H9 (cell line): ENCODE results near the gene ANKH. TPM values are rescaled to one million over a fixed set of nuclear protein-coding genes. Genes with fewer than 3 reads are reported as not detected.

Source experiments
- DNase-seq: peaks from one replicate; pipeline ENCODE4 v3.0.0-alpha.2; 2017
- H2AFZ ChIP-seq: one replicate; pipeline ENCODE4 v1.6.1; 2013; ENCODE audit warnings: mild to moderate bottlenecking, low read length, control low read depth, moderate library complexity
- H2AK5ac ChIP-seq: 2 replicates; pipeline ENCODE4 v1.6.1; 2013; ENCODE audit warnings: low read length, control low read depth, mixed read lengths; ENCODE audit not compliant: insufficient read length
- H2BK120ac ChIP-seq: one replicate; pipeline ENCODE4 v1.6.1; 2013; ENCODE audit warnings: low read depth, mild to moderate bottlenecking, low read length, control low read depth, inconsistent platforms; ENCODE audit not compliant: poor library complexity, severe bottlenecking
- H2BK12ac ChIP-seq: 2 replicates; pipeline ENCODE4 v1.6.1; 2013; ENCODE audit warnings: low read length, control low read depth, mixed read lengths, low read depth; ENCODE audit not compliant: insufficient read length
- H2BK15ac ChIP-seq: 2 replicates; pipeline ENCODE4 v1.6.1; 2013; ENCODE audit warnings: low read depth, low read length, control low read depth
- H2BK20ac ChIP-seq: one replicate; pipeline ENCODE4 v1.6.1; 2013; ENCODE audit warnings: low read depth, mild to moderate bottlenecking, low read length, control low read depth, inconsistent platforms; ENCODE audit not compliant: poor library complexity, severe bottlenecking
- H2BK5ac ChIP-seq: 2 replicates; pipeline ENCODE4 v1.6.1; 2013; ENCODE audit warnings: low read length, control low read depth, mixed read lengths; ENCODE audit not compliant: insufficient read length
- H3K14ac ChIP-seq: 2 replicates; pipeline ENCODE4 v1.6.1; 2013; ENCODE audit warnings: low read length, control low read depth; ENCODE audit not compliant: insufficient read depth
- H3K18ac ChIP-seq: 2 replicates; pipeline ENCODE4 v1.6.1; 2013; ENCODE audit warnings: low read depth, mild to moderate bottlenecking, mixed read lengths, low read length, control low read depth; ENCODE audit not compliant: insufficient read length
- H3K23ac ChIP-seq: 2 replicates; pipeline ENCODE4 v1.6.1; 2013; ENCODE audit warnings: low read length, control low read depth, mixed read lengths, low read depth; ENCODE audit not compliant: insufficient read length
- H3K23me2 ChIP-seq: 2 replicates; pipeline ENCODE4 v1.6.1; 2013; ENCODE audit warnings: low read depth, mild to moderate bottlenecking, mixed read lengths, low read length, control low read depth; ENCODE audit not compliant: insufficient read length, poor library complexity, severe bottlenecking
- H3K27ac ChIP-seq: 2 replicates; pipeline ENCODE4 v1.5.1; 2013; ENCODE audit warnings: low read length, control low read depth, mixed read lengths, low read depth; ENCODE audit not compliant: insufficient read length
- H3K27me3 ChIP-seq: 2 replicates; pipeline ENCODE4 v1.6.1; 2013; ENCODE audit warnings: low read length, control low read depth, inconsistent platforms; ENCODE audit not compliant: insufficient read depth
- H3K4ac ChIP-seq: 2 replicates; pipeline ENCODE4 v1.6.1; 2013; ENCODE audit warnings: low read depth, mild to moderate bottlenecking, control low read depth, inconsistent platforms, low read length, moderate library complexity
- H3K4me1 ChIP-seq: 2 replicates; pipeline ENCODE4 v1.6.1; 2013; ENCODE audit warnings: low read length, control low read depth, inconsistent platforms; ENCODE audit not compliant: insufficient read depth
- H3K4me2 ChIP-seq: 2 replicates; pipeline ENCODE4 v1.6.1; 2013; ENCODE audit warnings: low read length, control low read depth, mixed read lengths; ENCODE audit not compliant: insufficient read length, insufficient read depth
- H3K56ac ChIP-seq: 2 replicates; pipeline ENCODE4 v1.6.1; 2013; ENCODE audit warnings: low read depth, mild to moderate bottlenecking, mixed read lengths, low read length, control low read depth; ENCODE audit not compliant: insufficient read length
- H3K79me1 ChIP-seq: 2 replicates; pipeline ENCODE4 v1.6.1; 2013; ENCODE audit warnings: low read depth, mild to moderate bottlenecking, moderate library complexity, low read length, control low read depth, inconsistent platforms; ENCODE audit not compliant: insufficient read depth, poor library complexity, severe bottlenecking
- H3K79me2 ChIP-seq: 2 replicates; pipeline ENCODE4 v1.6.1; 2013; ENCODE audit warnings: low read length, control low read depth, inconsistent platforms; ENCODE audit not compliant: insufficient read depth
- H3K9ac ChIP-seq: 2 replicates; pipeline ENCODE4 v1.6.1; 2013; ENCODE audit warnings: low read length, control low read depth, mixed read lengths; ENCODE audit not compliant: insufficient read length; ENCODE audit errors: extremely low read depth
- H3K9me3 ChIP-seq: one replicate; pipeline ENCODE4 v1.6.1; 2013; ENCODE audit warnings: low read depth, low read length, inconsistent platforms; ENCODE audit not compliant: control insufficient read depth
- H3T11ph ChIP-seq: one replicate; pipeline ENCODE4 v1.6.1; 2013; ENCODE audit warnings: mild to moderate bottlenecking, low read length, control low read depth, inconsistent platforms
- H4K20me1 ChIP-seq: one replicate; pipeline ENCODE4 v1.6.1; 2013; ENCODE audit not compliant: control insufficient read depth, insufficient read length, insufficient read depth
- H4K5ac ChIP-seq: 2 replicates; pipeline ENCODE4 v1.6.1; 2013; ENCODE audit warnings: low read depth, mild to moderate bottlenecking, mixed read lengths, low read length, control low read depth; ENCODE audit not compliant: insufficient read length
- H4K8ac ChIP-seq: replicated peaks from 2 replicates; pipeline ENCODE4 v1.6.1; 2013; ENCODE audit warnings: low read length, control low read depth, mixed read lengths, low read depth; ENCODE audit not compliant: insufficient read length
- H4K91ac ChIP-seq: 2 replicates; pipeline ENCODE4 v1.6.1; 2013; ENCODE audit warnings: low read depth, mild to moderate bottlenecking, moderate library complexity, mixed read lengths, low read length, control low read depth; ENCODE audit not compliant: insufficient read length
- H3K27ac Mint-ChIP-seq, 3 experiments: 2 replicates in 2 of 3; 3 replicates in 1 of 3; pipeline ENCODE4 v1.8.0; 2020 to 2021; ENCODE audit warnings: mixed read lengths in 3 of 3, mild to moderate bottlenecking in 1 of 3, moderate library complexity in 1 of 3
- H3K27me3 Mint-ChIP-seq: 2 replicates; pipeline ENCODE4 v1.8.0; 2021; ENCODE audit warnings: low read depth, mild to moderate bottlenecking, moderate library complexity, mixed read lengths
- H3K36me3 Mint-ChIP-seq, 3 experiments: 2 replicates in 2 of 3; 3 replicates in 1 of 3; pipeline ENCODE4 v1.8.0; 2020 to 2021; ENCODE audit warnings: low read depth in 3 of 3, mixed read lengths in 3 of 3; ENCODE audit not compliant: insufficient read depth in 1 of 3
- H3K4me1 Mint-ChIP-seq, 2 experiments: 2 replicates each; pipeline ENCODE4 v1.8.0; 2020; ENCODE audit warnings: mixed read lengths in 2 of 2
- H3K4me3 Mint-ChIP-seq, 2 experiments: 2 replicates in 1 of 2; 3 replicates in 1 of 2; pipeline ENCODE4 v1.8.0; 2020 to 2021; ENCODE audit warnings: mild to moderate bottlenecking in 2 of 2, mixed read lengths in 2 of 2, moderate library complexity in 1 of 2
- H3K9me3 Mint-ChIP-seq, 2 experiments: 2 replicates in 1 of 2; 3 replicates in 1 of 2; pipeline ENCODE4 v1.8.0; 2020; ENCODE audit warnings: mild to moderate bottlenecking in 2 of 2, mixed read lengths in 2 of 2, moderate library complexity in 1 of 2
- WGBS: extraction: QIAGEN DNeasy Blood & Tissue Kit; methylation state at CpG from one replicate; pipeline ENCODE4 v1.1.7; 2013; ENCODE audit warnings: missing lambda C conversion rate, low lambda C conversion rate, mixed read lengths; ENCODE audit not compliant: insufficient read length; ENCODE audit errors: extremely low coverage; 5-methylcytosine and 5-hydroxymethylcytosine counted together
- total RNA-seq: library from RNA; stranded (reverse); gene quantifications from 2 replicates; pipeline ENCODE4 v1.2.1, GENCODE V29; 2021
- TF ChIP-seq, protein P1 (sequence below): fragments of 200-600 bp; sonication (generic); conservative IDR thresholded peaks from 3 replicates; pipeline ENCODE4 v1.8.0; 2021; ENCODE audit warnings: antibody characterized with exemption, mild to moderate bottlenecking

ANKH gene
- total RNA-seq, 1 experiment from 2014 or later = 9.6 TPM

GRCh38 chr5:14779975-14780374 is 91.6 kb downstream of the ANKH start:
- H2AFZ ChIP-seq = no peak overlapping the region
- H2BK120ac ChIP-seq = no peak overlapping the region
- H4K8ac ChIP-seq = no peak overlapping the region
- no peaks in the 10 kb centered on the region for H3K79me2 ChIP-seq
- H4K20me1 ChIP-seq = no peaks in the 10 kb centered on the region
- no peak overlapping the region for H3K4me2 ChIP-seq
- TF ChIP-seq, protein P1, sequence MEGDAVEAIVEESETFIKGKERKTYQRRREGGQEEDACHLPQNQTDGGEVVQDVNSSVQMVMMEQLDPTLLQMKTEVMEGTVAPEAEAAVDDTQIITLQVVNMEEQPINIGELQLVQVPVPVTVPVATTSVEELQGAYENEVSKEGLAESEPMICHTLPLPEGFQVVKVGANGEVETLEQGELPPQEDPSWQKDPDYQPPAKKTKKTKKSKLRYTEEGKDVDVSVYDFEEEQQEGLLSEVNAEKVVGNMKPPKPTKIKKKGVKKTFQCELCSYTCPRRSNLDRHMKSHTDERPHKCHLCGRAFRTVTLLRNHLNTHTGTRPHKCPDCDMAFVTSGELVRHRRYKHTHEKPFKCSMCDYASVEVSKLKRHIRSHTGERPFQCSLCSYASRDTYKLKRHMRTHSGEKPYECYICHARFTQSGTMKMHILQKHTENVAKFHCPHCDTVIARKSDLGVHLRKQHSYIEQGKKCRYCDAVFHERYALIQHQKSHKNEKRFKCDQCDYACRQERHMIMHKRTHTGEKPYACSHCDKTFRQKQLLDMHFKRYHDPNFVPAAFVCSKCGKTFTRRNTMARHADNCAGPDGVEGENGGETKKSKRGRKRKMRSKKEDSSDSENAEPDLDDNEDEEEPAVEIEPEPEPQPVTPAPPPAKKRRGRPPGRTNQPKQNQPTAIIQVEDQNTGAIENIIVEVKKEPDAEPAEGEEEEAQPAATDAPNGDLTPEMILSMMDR = no peak
- H3K79me1 ChIP-seq = no peaks in the 10 kb centered on the region
- no peak overlapping the region for H3K4me3 Mint-ChIP-seq
- no peaks in the 10 kb centered on the region for H3K23me2 ChIP-seq
- no peak overlapping the region for H2BK12ac ChIP-seq
- H2BK20ac ChIP-seq = no peak overlapping the region
- H3K36me3 Mint-ChIP-seq = peaks cover 2 to 5% (median 2%) of the 10 kb centered on the region in 3 experiments; a peak in 3 of 7 replicates
- no peak overlapping the region for H3K9ac ChIP-seq
- H4K5ac ChIP-seq = no peak overlapping the region
- H3T11ph ChIP-seq = no peak overlapping the region
- peaks cover 3 to 8% of the 10 kb centered on the region in 2 experiments; a peak in 4 of 5 replicates for H3K9me3 Mint-ChIP-seq
- H3K9me3 ChIP-seq = peaks cover 4% of the 10 kb centered on the region
- peaks cover 17 to 18% of the 10 kb centered on the region in 2 experiments for H3K4me1 Mint-ChIP-seq
- H3K27ac Mint-ChIP-seq = no peak overlapping the region
- no peak overlapping the region for H2BK15ac ChIP-seq
- no peak overlapping the region for H3K27ac ChIP-seq
- no peak overlapping the region for H2AK5ac ChIP-seq
- H3K14ac ChIP-seq = no peak overlapping the region
- H3K56ac ChIP-seq = no peak overlapping the region
- H3K27me3 Mint-ChIP-seq = no peaks in the 10 kb centered on the region
- no peak overlapping the region for H3K18ac ChIP-seq
- no peaks in the 10 kb centered on the region for H3K27me3 ChIP-seq
- H3K4me1 ChIP-seq = no peaks in the 10 kb centered on the region; the same call in 1 of the 2 replicates
- H3K23ac ChIP-seq = no peak overlapping the region
- no peak overlapping the region for H3K4ac ChIP-seq
- H2BK5ac ChIP-seq = no peak overlapping the region
- no CpG with 5 or more reads among the region's 9 CpGs for WGBS
- no peak for DNase-seq
- no peak overlapping the region for H4K91ac ChIP-seq
